Cardiac muscle cell (in vitro differentiated cells and primary cell): ENCODE measurements around the gene GADD45GIP1. TPM values are rescaled to one million over a fixed set of nuclear protein-coding genes. Genes with fewer than 3 reads are reported as not detected.
"Not testable (repeated sequence)": the region's sequence is repeated elsewhere in the genome, so short reads cannot be mapped to it uniquely, and the experiment has no call there.

Experiments
- DNase-seq, 2 donors: peaks; one replicate each; pipeline versions ENCODE4 v3.0.0 to v3.0.0-alpha.2; 2010 to 2017; ENCODE audit warnings: low read depth in 1 of 2, low spot score in 1 of 2
- H3K27ac ChIP-seq: fragments of 200-600 bp; sonication (generic); 2 replicates; pipeline ENCODE4 v1.5.1; 2016
- H3K27me3 ChIP-seq: fragments of 200-600 bp; sonication (generic); 2 replicates; pipeline ENCODE4 v1.6.0; 2016; ENCODE audit warnings: control low read depth
- H3K36me3 ChIP-seq: fragments of 200-600 bp; sonication (generic); 2 replicates; pipeline ENCODE4 v1.5.1; 2016; ENCODE audit warnings: control low read depth
- H3K4me1 ChIP-seq: fragments of 200-600 bp; sonication (generic); 2 replicates; pipeline ENCODE4 v1.8.1; 2017; ENCODE audit warnings: low read depth, mild to moderate bottlenecking, mixed run types
- H3K4me3 ChIP-seq: fragments of 200-600 bp; sonication (generic); 2 replicates; pipeline ENCODE4 v1.5.1; 2016; ENCODE audit warnings: mild to moderate bottlenecking
- H3K9me3 ChIP-seq: fragments of 200-600 bp; sonication (generic); 2 replicates; pipeline ENCODE4 v1.5.1; 2017; ENCODE audit warnings: low read depth, mild to moderate bottlenecking, control low read depth
- CTCF ChIP-seq: IDR thresholded peaks from 2 replicates; pipeline ENCODE4 v1.5.1; 2012; ENCODE audit warnings: low read depth, mild to moderate bottlenecking, low read length
- polyA plus RNA-seq: library from polyadenylated mRNA; unstranded; fragments of >200 nt; fragmentation: Nextera tagmentation; extraction: Ambion mirVana; gene quantifications from 2 replicates; pipeline ENCODE4 v1.2.1, GENCODE V29; 2016
- total RNA-seq: library from RNA; depleted of rRNA; stranded (reverse); fragments of >200 nt; gene quantifications from 2 replicates; pipeline ENCODE4 v1.2.3, GENCODE V29; 2016

GADD45GIP1 gene
- total and polyA plus RNA-seq, 2 experiments from 2014 or later = 84.5 to 145 TPM

GRCh38 chr19:12982648-12983047 lies 25.6 kb upstream of the GADD45GIP1 start:
- no peak for TF ChIP-seq CTCF
- H3K9me3 ChIP-seq = no peaks in the 10 kb centered on the region
- no peak overlapping the region for H3K4me3 ChIP-seq
- no peaks in the 10 kb centered on the region for H3K4me1 ChIP-seq
- H3K36me3 ChIP-seq = no peaks in the 10 kb centered on the region
- no peak for DNase-seq
- peaks cover 88% of the 10 kb centered on the region for H3K27me3 ChIP-seq
- no peak overlapping the region for H3K27ac ChIP-seq

- no peak overlapping the region for H3K4me3 ChIP-seq
- H3K4me1 ChIP-seq = no peaks in the 10 kb centered on the region
- no peak for TF ChIP-seq CTCF
- H3K27ac ChIP-seq = no peak overlapping the region
- DNase-seq = no peak
- no peaks in the 10 kb centered on the region for H3K36me3 ChIP-seq
- H3K27me3 ChIP-seq = peaks cover 74% of the 10 kb centered on the region
- H3K9me3 ChIP-seq = no peaks in the 10 kb centered on the region
Observed at GRCh38 chr19:12979974-12980373, 23.0 kb upstream of the GADD45GIP1 start.

GRCh38 chr19:12976109-12976508 lies 19.1 kb upstream of the GADD45GIP1 start:
- not testable (repeated sequence) for H3K36me3 ChIP-seq, H3K9me3 ChIP-seq, DNase-seq, H3K27ac ChIP-seq, H3K4me1 ChIP-seq, H3K4me3 ChIP-seq
- peaks cover 36% of the 10 kb centered on the region for H3K27me3 ChIP-seq

GRCh38 chr19:12975221-12975741 lies 18.3 kb upstream of the GADD45GIP1 start:
- Histone ChIP-seq H3K27ac (no peak overlapping the region), H3K9me3 (no peaks in the 10 kb centered on the region), H3K36me3 (no peaks in the 10 kb centered on the region), H3K4me1 (no peaks in the 10 kb centered on the region), H3K27me3 (peaks cover 28% of the 10 kb centered on the region), H3K4me3 (no peak overlapping the region)
- TF ChIP-seq CTCF = no peak
- no peak for DNase-seq

- no peak overlapping the region for H3K4me3 ChIP-seq
- H3K36me3 ChIP-seq = no peaks in the 10 kb centered on the region
- no peaks in the 10 kb centered on the region for H3K9me3 ChIP-seq
- H3K27ac ChIP-seq = no peak overlapping the region
- peaks cover 21% of the 10 kb centered on the region for H3K27me3 ChIP-seq
- no peak for DNase-seq
- no peak for TF ChIP-seq CTCF
- H3K4me1 ChIP-seq = no peaks in the 10 kb centered on the region
Observed at GRCh38 chr19:12974301-12975220, 17.5 kb upstream of the GADD45GIP1 start.

GRCh38 chr19:12973236-12973635 lies 16.2 kb upstream of the GADD45GIP1 start:
- no peak overlapping the region for H3K27ac ChIP-seq
- no peaks in the 10 kb centered on the region for H3K9me3 ChIP-seq
- DNase-seq = no peak
- no peak for TF ChIP-seq CTCF
- peaks cover 13% of the 10 kb centered on the region for H3K27me3 ChIP-seq
- H3K4me1 ChIP-seq = no peaks in the 10 kb centered on the region
- H3K36me3 ChIP-seq = no peaks in the 10 kb centered on the region
- H3K4me3 ChIP-seq = no peak overlapping the region
